HepG2 (cell line): ENCODE measurements around the gene MAOB.

Source experiments
- AHR ChIP-seq: IDR thresholded peaks from 2 replicates; pipeline ENCODE4 v1.6.1; 2018; ENCODE audit warnings: missing genetic modification reagents, missing compliant biosample characterization
- CREB1 ChIP-seq, 2 experiments: fragments of 450-650 bp in 1 of 2; IDR thresholded peaks; 2 replicates each; pipeline ENCODE4 v1.6.1; 2016 to 2017; ENCODE audit warnings: control low read depth in 1 of 2, mild to moderate bottlenecking in 1 of 2, missing compliant biosample characterization in 1 of 2, missing genetic modification characterization in 1 of 2
- HDAC2 ChIP-seq: sonication (generic); formaldehyde crosslinking; IDR thresholded peaks from 2 replicates; pipeline ENCODE4 v1.4.0; 2020; ENCODE audit warnings: missing genetic modification reagents
- PCBP1 ChIP-seq: fragments of 200-400 bp; formaldehyde crosslinking; IDR thresholded peaks from 2 replicates; pipeline ENCODE4 v1.6.1; 2017; ENCODE audit warnings: mild to moderate bottlenecking, low read depth, low read length, borderline replicate concordance
- PHF21A ChIP-seq: sonication (generic); formaldehyde crosslinking; IDR thresholded peaks from 2 replicates; pipeline ENCODE4 v1.5.0; 2020; ENCODE audit warnings: mild to moderate bottlenecking, missing genetic modification reagents
- POLR2A ChIP-seq, 2 experiments: IDR thresholded peaks; 2 replicates each; pipeline ENCODE4 v1.6.1; 2011; ENCODE audit warnings: low read depth in 2 of 2, low read length in 2 of 2, mild to moderate bottlenecking in 1 of 2, moderate library complexity in 1 of 2; ENCODE audit not compliant: insufficient read depth in 1 of 2
- POLR2AphosphoS2 ChIP-seq: IDR thresholded peaks from 2 replicates; pipeline ENCODE4 v1.6.1; 2011; ENCODE audit warnings: low read depth, low read length, improper control_type of control experiment
- RBM22 ChIP-seq: fragments of 200-400 bp; formaldehyde crosslinking; optimal IDR thresholded peaks from 2 replicates; pipeline ENCODE3; 2017; ENCODE audit warnings: mild to moderate bottlenecking, low read length, moderate library complexity
- SRSF9 ChIP-seq: fragments of 200-400 bp; formaldehyde crosslinking; IDR thresholded peaks from 2 replicates; pipeline ENCODE4 v1.6.1; 2018; ENCODE audit warnings: borderline replicate concordance, mild to moderate bottlenecking, low read depth, low read length; ENCODE audit not compliant: insufficient read depth, poor library complexity, severe bottlenecking
- STAG1 ChIP-seq: sonication (generic); formaldehyde crosslinking; IDR thresholded peaks from 2 replicates; pipeline ENCODE4 v1.4.0; 2020; ENCODE audit warnings: missing genetic modification reagents
- ZNF577 ChIP-seq: sonication (generic); formaldehyde crosslinking; IDR thresholded peaks from 2 replicates; pipeline ENCODE4 v1.4.0; 2020; ENCODE audit warnings: mild to moderate bottlenecking, low read depth, missing genetic modification reagents, borderline replicate concordance
- TF ChIP-seq, protein P1 (sequence below): sonication (generic); formaldehyde crosslinking; IDR thresholded peaks from 2 replicates; pipeline ENCODE4 v1.4.0; 2020; ENCODE audit warnings: missing genetic modification reagents
- TF ChIP-seq, protein P2 (sequence below): sonication (generic); formaldehyde crosslinking; conservative IDR thresholded peaks from 2 replicates; pipeline ENCODE4 v1.4.0; 2020; ENCODE audit warnings: missing genetic modification reagents
- TF ChIP-seq, protein P3 (sequence below), 2 experiments: fragments of 450-650 bp in 1 of 2; sonication (generic) in 1 of 2; formaldehyde crosslinking in 1 of 2; IDR thresholded peaks; 2 replicates each; pipeline versions ENCODE4 v1.6.1 to v1.8.0; 2016 to 2022; ENCODE audit warnings: antibody characterized with exemption in 1 of 2, mild to moderate bottlenecking in 1 of 2, missing genetic modification reagents in 1 of 2

DNA sequence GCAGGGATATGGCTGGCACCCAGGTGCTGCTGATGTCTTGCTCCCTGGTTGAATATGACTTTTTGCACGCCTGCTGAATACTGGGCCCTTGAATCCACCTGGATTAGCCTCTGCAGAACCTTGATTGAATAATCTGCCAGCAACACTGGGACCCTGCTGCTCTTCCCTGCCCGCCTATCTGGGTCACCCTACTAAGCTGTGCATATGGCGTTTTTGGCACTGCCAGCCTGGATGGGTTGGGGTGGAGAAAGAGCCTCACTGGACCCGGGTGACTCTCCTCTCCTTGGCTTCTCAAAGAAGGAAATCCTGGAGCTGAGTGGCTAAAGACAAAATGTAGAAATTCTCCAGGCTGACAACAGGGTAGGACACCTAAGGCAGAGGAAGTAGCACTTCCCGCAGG is 126.2 kb downstream of the MAOB start:
- TF ChIP-seq AHR (no peak), POLR2AphosphoS2 (no peak), RBM22 (no peak), POLR2A (IDR thresholded peaks at IDR 0.05; ENCODE audit: insufficient read depth in 1 of 2, low read depth in 2 of 2, low read length in 2 of 2) (no peak), HDAC2 (CRISPR knock-in tag) (no peak), PHF21A (no peak), ZNF577 (no peak), SRSF9 (no peak), STAG1 (CRISPR knock-in tag) (no peak), CREB1 (IDR thresholded peaks at IDR 0.05) (no peak), CREB1 (CRISPR knock-in tag; IDR thresholded peaks at IDR 0.05) (no peak), PCBP1 (no peak)
- TF ChIP-seq, protein P1, sequence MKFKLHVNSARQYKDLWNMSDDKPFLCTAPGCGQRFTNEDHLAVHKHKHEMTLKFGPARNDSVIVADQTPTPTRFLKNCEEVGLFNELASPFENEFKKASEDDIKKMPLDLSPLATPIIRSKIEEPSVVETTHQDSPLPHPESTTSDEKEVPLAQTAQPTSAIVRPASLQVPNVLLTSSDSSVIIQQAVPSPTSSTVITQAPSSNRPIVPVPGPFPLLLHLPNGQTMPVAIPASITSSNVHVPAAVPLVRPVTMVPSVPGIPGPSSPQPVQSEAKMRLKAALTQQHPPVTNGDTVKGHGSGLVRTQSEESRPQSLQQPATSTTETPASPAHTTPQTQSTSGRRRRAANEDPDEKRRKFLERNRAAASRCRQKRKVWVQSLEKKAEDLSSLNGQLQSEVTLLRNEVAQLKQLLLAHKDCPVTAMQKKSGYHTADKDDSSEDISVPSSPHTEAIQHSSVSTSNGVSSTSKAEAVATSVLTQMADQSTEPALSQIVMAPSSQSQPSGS (CRISPR knock-in tag) = no peak
- TF ChIP-seq, protein P2, sequence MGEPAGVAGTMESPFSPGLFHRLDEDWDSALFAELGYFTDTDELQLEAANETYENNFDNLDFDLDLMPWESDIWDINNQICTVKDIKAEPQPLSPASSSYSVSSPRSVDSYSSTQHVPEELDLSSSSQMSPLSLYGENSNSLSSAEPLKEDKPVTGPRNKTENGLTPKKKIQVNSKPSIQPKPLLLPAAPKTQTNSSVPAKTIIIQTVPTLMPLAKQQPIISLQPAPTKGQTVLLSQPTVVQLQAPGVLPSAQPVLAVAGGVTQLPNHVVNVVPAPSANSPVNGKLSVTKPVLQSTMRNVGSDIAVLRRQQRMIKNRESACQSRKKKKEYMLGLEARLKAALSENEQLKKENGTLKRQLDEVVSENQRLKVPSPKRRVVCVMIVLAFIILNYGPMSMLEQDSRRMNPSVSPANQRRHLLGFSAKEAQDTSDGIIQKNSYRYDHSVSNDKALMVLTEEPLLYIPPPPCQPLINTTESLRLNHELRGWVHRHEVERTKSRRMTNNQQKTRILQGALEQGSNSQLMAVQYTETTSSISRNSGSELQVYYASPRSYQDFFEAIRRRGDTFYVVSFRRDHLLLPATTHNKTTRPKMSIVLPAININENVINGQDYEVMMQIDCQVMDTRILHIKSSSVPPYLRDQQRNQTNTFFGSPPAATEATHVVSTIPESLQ = no peak
- TF ChIP-seq, protein P3, sequence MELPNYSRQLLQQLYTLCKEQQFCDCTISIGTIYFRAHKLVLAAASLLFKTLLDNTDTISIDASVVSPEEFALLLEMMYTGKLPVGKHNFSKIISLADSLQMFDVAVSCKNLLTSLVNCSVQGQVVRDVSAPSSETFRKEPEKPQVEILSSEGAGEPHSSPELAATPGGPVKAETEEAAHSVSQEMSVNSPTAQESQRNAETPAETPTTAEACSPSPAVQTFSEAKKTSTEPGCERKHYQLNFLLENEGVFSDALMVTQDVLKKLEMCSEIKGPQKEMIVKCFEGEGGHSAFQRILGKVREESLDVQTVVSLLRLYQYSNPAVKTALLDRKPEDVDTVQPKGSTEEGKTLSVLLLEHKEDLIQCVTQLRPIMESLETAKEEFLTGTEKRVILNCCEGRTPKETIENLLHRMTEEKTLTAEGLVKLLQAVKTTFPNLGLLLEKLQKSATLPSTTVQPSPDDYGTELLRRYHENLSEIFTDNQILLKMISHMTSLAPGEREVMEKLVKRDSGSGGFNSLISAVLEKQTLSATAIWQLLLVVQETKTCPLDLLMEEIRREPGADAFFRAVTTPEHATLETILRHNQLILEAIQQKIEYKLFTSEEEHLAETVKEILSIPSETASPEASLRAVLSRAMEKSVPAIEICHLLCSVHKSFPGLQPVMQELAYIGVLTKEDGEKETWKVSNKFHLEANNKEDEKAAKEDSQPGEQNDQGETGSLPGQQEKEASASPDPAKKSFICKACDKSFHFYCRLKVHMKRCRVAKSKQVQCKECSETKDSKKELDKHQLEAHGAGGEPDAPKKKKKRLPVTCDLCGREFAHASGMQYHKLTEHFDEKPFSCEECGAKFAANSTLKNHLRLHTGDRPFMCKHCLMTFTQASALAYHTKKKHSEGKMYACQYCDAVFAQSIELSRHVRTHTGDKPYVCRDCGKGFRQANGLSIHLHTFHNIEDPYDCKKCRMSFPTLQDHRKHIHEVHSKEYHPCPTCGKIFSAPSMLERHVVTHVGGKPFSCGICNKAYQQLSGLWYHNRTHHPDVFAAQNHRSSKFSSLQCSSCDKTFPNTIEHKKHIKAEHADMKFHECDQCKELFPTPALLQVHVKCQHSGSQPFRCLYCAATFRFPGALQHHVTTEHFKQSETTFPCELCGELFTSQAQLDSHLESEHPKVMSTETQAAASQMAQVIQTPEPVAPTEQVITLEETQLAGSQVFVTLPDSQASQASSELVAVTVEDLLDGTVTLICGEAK (IDR thresholded peaks at IDR 0.05) = no peak
- TF ChIP-seq, protein P3 (CRISPR knock-in tag; IDR thresholded peaks at IDR 0.05) = no peak
